GM19238 (cell line): ENCODE results near the gene SLC16A3.

Experiments
- DNase-seq: peaks from one replicate; pipeline ENCODE4 v3.0.0; 2011; ENCODE audit warnings: low spot score; ENCODE audit not compliant: insufficient read length

Gene SLC16A3

DNA sequence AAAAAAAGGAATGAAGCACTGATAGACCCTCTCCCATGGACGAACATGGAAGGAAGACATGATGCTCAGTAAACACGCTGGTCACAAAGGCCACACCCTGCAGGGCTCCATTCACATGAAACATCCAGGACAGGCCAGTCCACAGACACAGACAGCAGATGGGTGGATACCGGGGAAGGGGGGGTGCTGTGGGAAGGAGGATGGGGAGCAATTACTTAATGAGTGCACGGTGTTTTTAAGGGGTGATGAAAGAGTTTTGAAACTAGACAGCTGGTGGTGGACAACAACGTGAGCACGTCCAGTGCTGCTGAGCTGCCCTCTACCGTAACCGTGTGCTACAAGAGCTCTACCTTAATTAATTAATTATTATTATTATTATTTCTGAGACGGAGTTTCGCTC lies 6.0 kb upstream of the SLC16A3 start:
- DNase-seq: no peak

DNA sequence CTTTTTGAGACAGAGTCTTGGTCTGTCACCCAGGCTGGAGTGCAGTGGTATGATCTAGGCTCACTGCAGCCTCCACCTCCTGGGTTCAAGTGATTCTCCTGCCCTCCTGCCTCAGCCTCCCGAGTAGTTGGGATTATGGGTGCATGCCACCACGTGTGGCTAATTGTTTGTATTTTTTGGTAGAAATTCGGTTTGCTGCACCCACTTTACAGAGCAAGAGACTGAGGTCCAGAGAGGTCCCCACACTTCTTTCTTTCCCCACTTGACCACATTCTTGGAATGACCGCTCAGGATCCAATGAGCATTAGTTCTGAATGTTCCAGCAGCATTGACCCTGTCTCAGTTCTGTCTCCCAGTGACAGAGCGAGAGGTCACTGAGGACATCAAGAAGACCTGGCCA lies 5.3 kb upstream of the SLC16A3 start:
- no peak for DNase-seq

DNA sequence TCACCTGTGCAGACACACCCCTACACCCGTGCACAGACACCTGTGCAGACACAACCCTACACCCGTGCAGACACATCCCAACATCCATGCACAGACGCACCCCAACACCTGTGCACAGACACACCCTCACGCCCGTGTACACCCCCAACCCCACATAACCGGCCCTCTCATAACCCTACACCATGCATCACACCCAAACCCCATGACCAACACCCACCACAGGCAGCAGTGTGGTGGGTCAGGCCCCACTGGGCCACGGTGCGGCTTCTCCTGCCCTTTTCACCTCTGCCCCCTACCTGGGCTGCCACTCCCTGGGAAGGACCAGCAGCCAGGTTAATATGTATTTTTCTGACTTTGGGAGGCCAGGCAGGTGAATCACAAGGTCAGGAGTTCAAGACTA lies 4.2 kb upstream of the SLC16A3 start:
- DNase-seq: no peak

DNA sequence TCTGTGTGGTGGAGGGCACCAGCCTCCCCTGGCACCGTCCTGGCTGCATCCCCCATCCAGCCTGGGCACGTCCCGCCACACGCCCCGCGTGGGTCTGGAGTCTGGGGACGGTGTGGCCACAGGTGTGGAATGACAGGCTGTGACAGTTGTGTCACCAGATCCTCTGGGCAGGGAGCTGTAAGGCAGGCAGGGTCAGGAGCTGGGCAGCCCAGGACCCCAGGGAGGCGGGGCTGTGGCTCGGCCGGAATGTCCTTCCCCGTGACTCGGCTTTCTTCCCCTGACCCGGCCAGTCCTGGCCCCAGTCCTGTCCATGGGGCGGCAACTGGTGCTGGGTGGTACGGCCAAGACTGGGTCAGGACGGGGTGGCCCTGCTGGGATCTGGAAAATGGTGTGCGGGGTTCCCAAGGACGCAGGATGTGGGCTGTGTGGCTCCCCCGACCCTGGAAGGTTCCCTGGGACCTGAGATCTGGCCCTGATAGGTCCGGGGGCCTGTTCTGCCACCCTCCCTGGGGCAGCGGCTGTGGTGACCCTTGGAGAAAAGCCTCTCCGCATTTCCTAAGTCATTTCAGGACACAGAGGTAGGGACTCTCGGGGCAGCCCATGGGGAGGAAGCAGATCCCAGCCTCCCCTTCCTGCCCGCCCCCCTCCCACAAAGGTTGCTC lies 3.3 kb upstream of the SLC16A3 start:
- DNase-seq: no peak

GRCh38 chr17:82226146-82226808 lies 2.6 kb upstream of the SLC16A3 start:
- no peak for DNase-seq

- no peak for DNase-seq
These were observed 1.8 kb upstream of the SLC16A3 start for GRCh38 chr17:82226809-82227628.

GRCh38 chr17:82227629-82228277 lies 1.1 kb upstream of the SLC16A3 start:
- DNase-seq: no peak

DNA sequence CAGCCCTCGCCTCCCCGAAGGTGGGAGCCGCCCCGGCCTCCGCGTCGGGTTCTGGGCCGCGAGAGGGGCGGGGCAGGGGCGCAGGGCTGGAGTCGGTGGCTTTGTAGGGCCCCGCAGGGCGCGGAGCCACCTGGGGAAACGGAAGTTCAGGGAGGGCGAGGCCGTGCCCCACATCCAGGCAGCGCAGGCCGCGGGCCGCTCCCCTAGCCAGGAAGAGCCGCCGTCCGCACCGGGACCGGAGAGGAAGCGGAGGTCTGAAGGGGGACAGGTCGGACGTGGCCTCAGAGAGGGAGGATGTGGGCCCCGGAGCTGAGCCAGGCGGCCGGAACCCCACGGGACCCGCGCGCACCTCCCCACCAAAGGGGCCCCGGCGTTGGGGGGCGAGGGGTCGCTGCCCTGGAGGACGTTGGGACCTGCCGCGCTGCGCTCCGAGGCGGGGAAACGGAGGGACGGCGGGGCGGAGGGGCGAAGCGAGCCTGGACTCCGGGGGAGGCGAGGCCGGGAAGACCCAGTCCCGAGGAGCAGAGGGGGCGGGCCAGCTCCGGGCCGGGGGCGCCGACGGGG lies 482 bp upstream of the SLC16A3 start:
- peak; percentile 77 for DNase-seq

DNA sequence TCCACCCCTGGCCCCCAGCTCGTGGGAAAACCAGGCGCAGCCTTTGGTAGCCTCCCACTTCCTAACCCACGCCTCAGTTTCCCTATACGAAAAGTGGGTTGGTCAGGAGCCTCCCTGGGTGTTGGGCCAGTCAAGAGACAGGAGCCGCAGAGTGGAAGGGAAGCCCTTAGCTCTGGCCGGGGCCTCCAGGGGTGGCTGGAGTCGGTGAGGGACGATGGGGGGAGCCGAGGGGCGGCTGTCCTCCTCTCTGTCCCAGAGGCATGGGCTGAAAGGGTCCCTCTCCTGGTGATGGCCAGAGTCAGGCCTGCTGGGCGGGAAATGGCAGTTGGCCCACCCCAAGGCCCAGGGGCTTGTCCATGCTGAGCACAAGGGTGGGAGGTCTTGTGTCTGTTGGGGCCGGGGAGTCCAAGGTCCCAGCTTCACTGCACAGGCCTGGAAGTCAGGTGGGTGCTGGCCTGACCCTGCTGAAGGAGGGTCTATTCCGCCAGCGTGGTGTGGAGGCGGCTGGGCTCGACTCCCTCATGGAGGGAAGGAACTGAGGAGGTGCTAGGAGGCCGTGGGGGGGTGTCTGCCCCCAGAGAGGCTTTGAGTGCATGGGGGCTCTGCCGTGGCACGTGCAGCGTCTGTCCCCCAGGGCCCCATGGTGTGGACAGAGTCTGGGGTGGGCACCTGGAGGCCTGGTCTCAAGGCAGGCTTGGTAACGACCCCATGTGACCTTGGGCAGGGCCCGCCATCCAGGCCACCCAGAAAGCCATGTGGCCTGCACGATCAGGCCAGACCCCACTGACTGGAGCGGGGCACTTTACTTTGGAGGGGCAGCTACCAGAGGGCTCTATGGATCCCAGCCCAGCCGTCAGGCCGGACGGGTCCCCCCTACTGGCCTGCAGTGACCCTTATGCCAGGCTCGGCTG lies 1.1 kb downstream of the SLC16A3 start:
- no peak for DNase-seq

DNA sequence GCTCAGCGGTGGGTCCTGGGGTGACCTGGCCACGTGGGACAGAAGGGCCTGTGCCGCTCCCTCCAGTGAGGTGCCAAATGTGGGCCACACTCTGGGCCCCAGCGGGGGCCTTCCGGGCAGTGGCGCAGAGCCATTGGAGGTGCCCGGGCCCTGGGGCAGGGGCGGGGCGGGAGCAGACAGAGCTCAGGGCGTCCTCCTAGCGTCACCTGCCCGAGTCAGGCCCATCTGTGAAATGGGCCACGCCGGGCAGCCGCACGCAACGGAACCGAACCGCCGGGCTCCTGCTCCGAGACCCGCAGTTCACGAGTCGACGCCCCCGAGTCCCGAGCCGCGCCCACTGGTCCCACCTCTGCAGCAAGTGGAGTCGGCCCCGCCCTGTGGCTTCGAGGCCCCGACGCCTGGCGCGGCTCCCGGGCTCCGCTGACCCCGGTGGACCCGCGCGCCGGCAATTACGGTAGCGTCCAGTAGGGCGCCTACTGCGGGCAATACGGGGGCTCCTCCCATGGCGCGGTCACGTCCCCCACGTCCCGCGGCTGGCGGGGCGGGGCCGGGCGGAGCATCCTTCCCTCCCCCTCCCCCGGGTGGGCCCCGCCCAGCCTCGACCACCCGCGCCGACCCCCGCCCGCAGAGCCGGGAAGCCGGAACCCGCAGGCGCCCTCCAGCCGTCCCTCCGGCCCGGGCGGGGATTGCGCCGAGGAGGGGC lies 1.9 kb downstream of the SLC16A3 start:
- DNase-seq: peak; percentile 87

DNA sequence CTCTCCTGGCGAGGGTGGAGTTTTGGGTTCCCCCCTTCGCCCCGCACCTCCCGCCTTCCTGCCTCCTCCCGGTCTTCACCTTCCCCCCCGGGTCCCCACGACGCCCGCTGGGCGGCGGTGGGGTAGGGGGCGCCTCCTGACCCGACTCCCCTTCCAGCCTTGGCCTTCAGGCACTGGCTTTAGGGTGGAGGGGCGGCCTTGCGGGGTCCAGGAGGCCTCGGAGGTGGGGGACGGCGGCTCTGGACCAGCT lies 2.4 kb downstream of the SLC16A3 start:
- DNase-seq: peak; percentile 75

- DNase-seq: no peak
These were observed 2.9 kb downstream of the SLC16A3 start for GRCh38 chr17:82231562-82232321.

DNA sequence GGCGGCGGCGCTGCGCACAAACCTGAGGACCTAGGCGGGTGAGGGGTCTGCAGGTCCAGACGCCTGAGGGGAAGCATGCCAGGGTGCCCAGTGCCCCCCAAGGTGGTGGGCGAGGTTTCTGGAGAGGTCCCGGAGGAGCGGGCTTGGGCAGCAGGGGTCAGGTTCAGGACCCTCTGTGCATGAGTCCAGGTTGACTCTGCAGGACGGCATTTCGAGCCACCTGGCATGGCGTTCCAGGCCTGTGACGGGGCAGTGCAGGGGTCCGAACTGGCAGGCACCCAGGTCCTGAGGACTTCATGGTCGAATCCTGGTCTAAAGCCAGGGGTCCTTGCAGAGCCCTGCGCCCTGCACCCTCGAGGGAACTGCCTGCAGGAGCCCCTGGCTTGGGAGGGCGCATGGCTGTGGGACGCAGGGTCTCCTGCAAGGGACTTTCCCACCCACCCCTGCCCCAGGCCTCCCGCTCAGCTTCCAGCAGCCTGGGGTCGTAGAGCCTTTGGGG lies 3.5 kb downstream of the SLC16A3 start:
- DNase-seq: no peak

GRCh38 chr17:82232876-82233785 lies 4.3 kb downstream of the SLC16A3 start:
- no peak for DNase-seq

GRCh38 chr17:82234211-82235055 lies 5.6 kb downstream of the SLC16A3 start:
- no peak for DNase-seq

- DNase-seq: no peak
These were observed 6.4 kb downstream of the SLC16A3 start for GRCh38 chr17:82235056-82235774.

DNA sequence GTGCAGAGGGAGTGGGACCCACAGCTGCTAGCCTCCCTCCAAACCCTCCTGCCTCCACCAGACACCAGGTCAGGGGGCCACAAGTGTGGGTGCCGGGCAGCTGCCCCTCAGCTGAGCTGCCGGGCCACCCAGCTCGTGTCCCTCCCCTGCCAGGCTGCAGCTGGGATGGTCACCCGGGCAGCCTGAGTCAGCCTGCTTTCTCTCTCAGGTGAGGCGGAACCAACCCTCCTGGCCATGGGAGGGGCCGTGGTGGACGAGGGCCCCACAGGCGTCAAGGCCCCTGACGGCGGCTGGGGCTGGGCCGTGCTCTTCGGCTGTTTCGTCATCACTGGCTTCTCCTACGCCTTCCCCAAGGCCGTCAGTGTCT lies 6.9 kb downstream of the SLC16A3 start:
- no peak for DNase-seq
